Inflammatory macrophage treated with lipopolysaccharide for 1 hour (primary cell): ENCODE measurements around the gene CALHM6.

Experiments
- DNase-seq, 2 donors: peaks; one replicate each; pipeline ENCODE4 v3.0.0-alpha.2; 2020 to 2022

CALHM6 gene

DNA sequence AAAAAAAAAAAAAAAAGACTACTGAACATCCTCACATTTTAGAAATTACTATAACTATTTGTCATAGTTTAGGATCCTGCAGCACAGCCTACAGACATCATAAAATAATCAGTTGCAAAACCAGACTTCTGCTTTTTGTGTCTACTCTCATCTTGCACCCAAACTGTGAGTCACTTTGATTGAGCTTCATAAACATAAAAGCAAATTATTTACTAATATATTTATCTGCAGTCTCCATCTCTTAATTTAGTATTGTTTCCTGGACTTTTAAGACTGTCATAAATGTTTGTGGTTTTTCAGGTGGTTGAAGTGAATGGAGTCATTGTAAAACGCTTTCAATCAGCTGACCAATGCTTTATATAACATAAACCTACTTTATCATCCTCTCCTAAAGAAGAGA, 14.8 kb upstream of the CALHM6 start:
- DNase-seq = peak; percentile 79 to 86

- no peak for DNase-seq
Measured at GRCh38 chr6:116447052-116447451, 14.1 kb upstream of the CALHM6 start.

GRCh38 chr6:116447496-116448011, 13.6 kb upstream of the CALHM6 start:
- peak; percentile 69 to 82 for DNase-seq

DNA sequence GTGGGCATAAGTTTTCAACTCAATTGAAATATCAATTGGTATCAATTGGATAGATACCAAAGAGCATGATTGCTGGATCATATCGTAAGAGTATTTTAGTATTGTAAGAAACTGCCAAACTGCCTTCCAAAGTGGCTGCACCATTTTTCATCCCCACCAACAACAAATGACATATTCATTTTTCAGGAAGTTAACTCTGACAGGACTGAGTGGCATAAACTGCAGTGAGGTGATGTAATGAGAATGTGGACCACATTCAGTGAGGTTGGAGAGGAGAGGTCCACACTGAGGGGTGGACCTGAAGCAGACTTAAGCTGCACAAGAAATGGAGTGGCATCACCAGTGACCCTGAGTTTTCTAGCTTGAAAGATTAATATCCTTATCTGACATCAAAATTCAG, 11.6 kb upstream of the CALHM6 start:
- no peak for DNase-seq

- DNase-seq = no peak
Measured at GRCh38 chr6:116450185-116450710, 10.9 kb upstream of the CALHM6 start.

GRCh38 chr6:116450769-116451740, 10.1 kb upstream of the CALHM6 start:
- peak; percentile 57 to 59 for DNase-seq

DNA sequence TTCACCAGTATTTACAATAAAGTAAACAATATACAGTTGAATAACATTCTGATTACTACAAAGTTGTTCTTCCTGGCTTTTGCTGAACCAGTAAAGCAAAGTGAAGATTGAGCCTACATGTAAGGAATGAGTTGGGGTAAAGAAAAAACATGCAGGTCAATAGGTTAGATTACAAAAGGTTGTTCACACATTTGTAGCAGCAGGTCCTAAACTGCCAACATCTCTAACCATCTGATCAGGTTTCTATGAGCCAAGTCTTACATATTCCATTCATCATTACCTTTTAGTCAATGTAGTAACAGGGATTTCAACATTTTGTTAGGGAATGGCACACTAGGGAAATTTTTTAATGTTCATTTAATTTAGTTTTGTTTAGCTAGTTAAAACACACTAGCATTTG, 9.3 kb upstream of the CALHM6 start:
- DNase-seq = no peak

- peak in 1 of 2 donors; percentile 50 for DNase-seq
Measured at GRCh38 chr6:116452531-116452930, 8.6 kb upstream of the CALHM6 start.

DNA sequence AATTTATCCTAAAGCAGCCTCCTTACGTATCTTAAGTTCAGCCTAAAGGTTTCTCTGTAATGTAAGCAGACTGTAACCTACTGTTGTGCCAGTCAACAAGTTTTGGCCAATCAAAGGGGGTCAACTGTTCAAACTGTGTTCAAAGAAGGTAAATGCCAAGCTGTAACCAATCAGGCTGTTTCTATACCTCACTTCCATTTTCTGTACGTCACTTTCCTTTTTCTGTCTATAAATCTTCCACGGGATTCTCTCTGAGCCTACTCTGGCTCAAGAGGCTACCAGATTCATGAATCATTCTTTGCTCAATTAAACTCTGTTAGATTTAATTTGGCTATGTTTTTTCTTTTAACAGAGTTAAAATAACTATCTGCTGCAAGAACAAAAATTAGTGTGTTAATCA, 5.1 kb upstream of the CALHM6 start:
- peak in 1 of 2 donors; percentile 55 for DNase-seq

DNA sequence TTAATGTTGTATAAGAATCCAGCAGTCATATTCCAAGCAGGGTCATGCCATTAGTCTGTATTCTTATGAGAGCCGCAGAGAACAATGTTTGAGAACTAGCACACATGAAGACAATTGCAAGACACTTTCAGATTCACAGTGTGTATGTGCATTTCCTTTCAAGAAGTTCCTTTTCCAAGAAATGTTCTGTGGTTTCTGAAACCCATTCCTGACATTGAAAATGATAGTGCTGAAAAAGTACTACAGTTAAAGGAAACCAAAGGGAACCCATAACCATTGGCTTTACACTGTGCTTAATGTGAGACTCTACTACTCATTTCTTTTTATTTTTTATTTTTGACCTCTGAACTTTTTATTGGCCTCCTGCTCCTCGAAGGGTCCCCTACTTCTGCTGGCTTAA, 4.2 kb upstream of the CALHM6 start:
- peak; percentile 24 to 47 for DNase-seq

- DNase-seq = no peak
Measured at GRCh38 chr6:116458264-116458663, 2.9 kb upstream of the CALHM6 start.

GRCh38 chr6:116459927-116460326, 1.2 kb upstream of the CALHM6 start:
- no peak for DNase-seq

DNA sequence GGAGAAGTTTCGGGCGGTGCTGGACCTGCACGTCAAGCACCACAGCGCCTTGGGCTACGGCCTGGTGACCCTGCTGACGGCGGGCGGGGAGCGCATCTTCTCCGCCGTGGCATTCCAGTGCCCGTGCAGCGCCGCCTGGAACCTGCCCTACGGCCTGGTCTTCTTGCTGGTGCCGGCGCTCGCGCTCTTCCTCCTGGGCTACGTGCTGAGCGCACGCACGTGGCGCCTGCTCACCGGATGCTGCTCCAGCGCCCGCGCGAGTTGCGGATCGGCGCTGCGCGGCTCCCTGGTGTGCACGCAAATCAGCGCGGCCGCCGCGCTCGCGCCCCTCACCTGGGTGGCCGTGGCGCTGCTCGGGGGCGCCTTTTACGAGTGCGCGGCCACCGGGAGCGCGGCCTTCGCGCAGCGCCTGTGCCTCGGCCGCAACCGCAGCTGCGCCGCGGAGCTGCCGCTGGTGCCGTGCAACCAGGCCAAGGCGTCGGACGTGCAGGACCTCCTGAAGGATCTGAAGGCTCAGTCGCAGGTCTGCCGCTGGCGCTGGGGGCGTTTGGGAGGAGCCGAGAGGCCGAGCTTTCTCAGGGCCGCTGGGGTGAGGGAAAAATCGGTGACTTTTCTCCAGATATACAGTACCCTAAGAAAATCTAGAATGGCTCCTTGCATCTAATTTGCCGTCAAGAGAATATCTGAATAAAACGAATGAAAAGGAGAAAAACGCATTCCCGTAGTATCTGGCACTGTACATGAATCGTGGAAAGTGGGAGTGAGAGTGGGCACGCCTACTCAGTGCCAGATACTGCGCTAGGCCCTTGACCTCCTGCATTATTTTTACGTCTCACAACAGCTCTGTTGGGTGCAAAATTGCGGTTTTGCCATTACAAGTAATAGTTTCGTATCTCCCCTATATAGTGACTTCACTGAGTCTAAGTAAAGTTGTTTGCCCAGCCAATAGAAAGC, 1.0 kb downstream of the CALHM6 start:
- no peak for DNase-seq

GRCh38 chr6:116463301-116463700, 2.1 kb downstream of the CALHM6 start:
- DNase-seq = no peak

- DNase-seq = peak; percentile 84 to 87
Measured at GRCh38 chr6:116465246-116465645, 4.1 kb downstream of the CALHM6 start.

DNA sequence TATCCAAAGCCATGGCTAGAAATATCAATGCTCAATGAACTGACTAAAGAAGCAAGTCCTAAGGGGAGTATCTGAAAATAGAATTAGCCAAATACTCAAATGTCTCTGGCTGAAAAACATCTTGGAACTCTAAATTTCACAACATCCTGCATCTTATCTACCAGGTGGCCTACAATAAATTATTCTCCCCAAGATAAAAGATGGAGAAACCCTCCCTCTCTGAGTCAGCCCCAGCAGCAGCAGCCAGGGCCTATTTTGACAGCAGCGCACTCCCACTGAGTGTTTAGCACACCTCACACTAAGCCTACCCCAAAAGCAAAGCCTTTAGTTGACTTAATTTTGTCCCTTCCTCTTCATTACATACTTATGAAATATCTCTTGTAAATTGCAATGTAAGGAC, 5.9 kb downstream of the CALHM6 start:
- no peak for DNase-seq

DNA sequence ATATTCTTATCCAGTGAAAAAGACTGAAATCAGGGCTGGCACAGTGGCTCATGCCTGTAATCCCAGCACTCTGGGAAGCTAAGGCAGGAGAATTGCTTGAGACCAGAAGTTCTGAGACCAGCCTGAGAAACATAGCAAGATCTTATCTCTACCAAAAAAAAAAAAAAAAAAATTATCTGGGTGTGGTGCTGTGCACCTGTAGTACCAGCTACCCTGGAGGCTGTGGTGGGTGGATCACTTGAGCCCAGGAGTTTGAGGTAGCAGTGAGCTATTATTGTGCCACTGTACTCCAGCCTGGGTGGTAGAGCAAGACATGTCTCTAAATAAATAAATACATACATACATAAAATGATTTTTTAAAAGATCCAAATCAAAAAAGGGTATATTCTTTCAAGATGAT, 6.3 kb downstream of the CALHM6 start:
- no peak for DNase-seq

GRCh38 chr6:116468293-116468692, 7.1 kb downstream of the CALHM6 start:
- no peak for DNase-seq

- DNase-seq = no peak
Measured at GRCh38 chr6:116471531-116471930, 10.4 kb downstream of the CALHM6 start.

DNA sequence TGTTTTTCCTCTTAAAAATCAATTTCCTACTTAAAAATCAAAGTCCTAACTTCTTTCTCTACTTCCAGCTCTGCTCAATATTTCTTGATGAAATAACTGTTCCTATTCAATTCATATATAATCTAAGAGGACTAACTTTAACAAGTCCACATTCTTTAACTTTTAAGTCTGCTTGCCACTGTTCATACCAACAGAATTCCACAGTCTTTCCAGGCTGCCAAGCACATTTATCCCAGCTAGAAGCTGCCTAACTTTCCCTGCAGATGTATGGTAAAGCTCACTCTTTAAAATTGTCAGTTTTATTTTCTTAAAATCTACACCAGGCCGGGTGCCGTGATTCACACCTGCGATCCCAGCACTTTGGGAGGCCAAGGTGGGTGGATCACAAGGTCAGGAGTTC, 11.5 kb downstream of the CALHM6 start:
- DNase-seq = no peak

DNA sequence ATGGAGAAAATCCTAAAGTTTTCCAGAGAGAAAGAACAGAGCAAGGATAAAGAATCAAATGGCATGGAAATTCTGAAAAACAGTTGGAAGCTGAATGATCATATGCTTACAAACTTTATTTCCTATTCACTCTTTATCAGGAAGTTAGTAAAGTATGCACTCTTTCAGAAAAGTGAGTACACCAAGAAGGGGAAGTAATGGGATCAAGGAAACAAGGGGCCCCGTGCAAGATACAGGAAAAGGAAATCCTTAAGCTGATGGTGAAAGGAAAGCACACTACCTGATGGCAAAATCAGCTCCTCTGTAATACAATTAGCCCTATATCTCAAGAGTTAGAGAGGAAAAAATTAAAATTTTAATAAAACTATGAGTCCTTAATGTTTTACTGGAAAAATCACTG, 14.0 kb downstream of the CALHM6 start:
- peak in 1 of 2 donors; percentile 29 for DNase-seq

GRCh38 chr6:116476002-116476678, 15.0 kb downstream of the CALHM6 start:
- DNase-seq = peak; percentile 60 to 61
